ENCODE measurements around the gene PLCD1.

Gene PLCD1

GRCh38 chr3:38008191-38008701 lies 21.2 kb downstream of the PLCD1 start:
- no peak for ATAC-seq
- no peak for TF ChIP-seq CREB5 (CRISPR knock-in tag; IDR thresholded peaks at IDR 0.05; ENCODE audit: low read depth)
- no peak for TF ChIP-seq RARB (CRISPR knock-in tag; IDR thresholded peaks at IDR 0.05)
- TF ChIP-seq CSRNP3 (CRISPR knock-in tag; IDR thresholded peaks at IDR 0.05) = no peak
- TF ChIP-seq TOX (CRISPR knock-in tag; IDR thresholded peaks at IDR 0.05; ENCODE audit: borderline replicate concordance) = no peak
- no peak for TF ChIP-seq ESRRG (CRISPR knock-in tag; IDR thresholded peaks at IDR 0.05)
- TF ChIP-seq TCF4 (CRISPR knock-in tag; IDR thresholded peaks at IDR 0.05; ENCODE audit: borderline replicate concordance) = no peak
- no peak for TF ChIP-seq ZNF8 (CRISPR knock-in tag; IDR thresholded peaks at IDR 0.05)
- no peak for TF ChIP-seq GLIS3 (CRISPR knock-in tag; IDR thresholded peaks at IDR 0.05)
- no peak for TF ChIP-seq ZFP30 (CRISPR knock-in tag; IDR thresholded peaks at IDR 0.05)
- TF ChIP-seq PATZ1 (CRISPR knock-in tag; IDR thresholded peaks at IDR 0.05; ENCODE audit: borderline replicate concordance) = no peak
- no peak for TF ChIP-seq ZC3H10 (CRISPR knock-in tag; IDR thresholded peaks at IDR 0.05)
- no peak for TF ChIP-seq OSR1 (CRISPR knock-in tag; IDR thresholded peaks at IDR 0.05)
- no peak for TF ChIP-seq BACH2 (CRISPR knock-in tag; IDR thresholded peaks at IDR 0.05; ENCODE audit: borderline replicate concordance)
- no peak for TF ChIP-seq POU6F1 (CRISPR knock-in tag; IDR thresholded peaks at IDR 0.05; ENCODE audit: borderline replicate concordance, low read depth)
- TF ChIP-seq ZNF70 (CRISPR knock-in tag; IDR thresholded peaks at IDR 0.05) = no peak
- TF ChIP-seq ZNF565 (CRISPR knock-in tag; conservative IDR thresholded peaks at IDR 0.05; ENCODE audit: low read depth) = no peak
- TF ChIP-seq CSDC2 (CRISPR knock-in tag; IDR thresholded peaks at IDR 0.05) = no peak
- TF ChIP-seq SNAI2 (CRISPR knock-in tag; IDR thresholded peaks at IDR 0.05) = no peak
- no peak for TF ChIP-seq ZFP3 (CRISPR knock-in tag; IDR thresholded peaks at IDR 0.05)
- no peak for TF ChIP-seq TSHZ2 (CRISPR knock-in tag; IDR thresholded peaks at IDR 0.05)

GRCh38 chr3:38007754-38008090 lies 21.7 kb downstream of the PLCD1 start:
- no peak for ATAC-seq
- TF ChIP-seq OSR1 (CRISPR knock-in tag; IDR thresholded peaks at IDR 0.05) (no peak), ISL1 (CRISPR knock-in tag; IDR thresholded peaks at IDR 0.05) (no peak)

GRCh38 chr3:38006445-38006995 lies 22.9 kb downstream of the PLCD1 start:
- ATAC-seq = no peak
- TF ChIP-seq PATZ1 (CRISPR knock-in tag; IDR thresholded peaks at IDR 0.05; ENCODE audit: borderline replicate concordance) (no peak), SNAI2 (CRISPR knock-in tag; IDR thresholded peaks at IDR 0.05) (no peak), TSHZ2 (CRISPR knock-in tag; IDR thresholded peaks at IDR 0.05) (no peak), ARNTL (CRISPR knock-in tag; IDR thresholded peaks at IDR 0.05; ENCODE audit: borderline replicate concordance, low read depth) (no peak), ESRRG (CRISPR knock-in tag; IDR thresholded peaks at IDR 0.05) (no peak), ZNF70 (CRISPR knock-in tag; IDR thresholded peaks at IDR 0.05) (no peak), ZNF565 (CRISPR knock-in tag; conservative IDR thresholded peaks at IDR 0.05; ENCODE audit: low read depth) (no peak)

All from SK-N-SH treated with all-trans-retinoic acid at 6 μM for 48 hours (cell line).